A673 (cell line): ENCODE measurements around the gene KANSL1. TPM values are rescaled to one million over a fixed set of nuclear protein-coding genes. Genes with fewer than 3 reads are reported as not detected.

Source experiments
- BruUV-seq: library from RNA; stranded (reverse); fragments of 400-500 nt; replicated peaks from 2 replicates; lab custom pipeline; 2021; lab: Mats Ljungman, UMichigan
- CTCF ChIA-PET: fragments of 300-600 bp; sonication (Branson Sonifier 250); formaldehyde crosslinking; loops from one replicate; lab custom pipeline; 2022; ENCODE audit warnings: antibody characterized with exemption; lab: Charles Lee
- POLR2A ChIA-PET: fragments of 300-600 bp; sonication (Branson Sonifier 250); formaldehyde crosslinking; loops from one replicate; lab custom pipeline; 2022; ENCODE audit warnings: antibody characterized with exemption; ENCODE audit not compliant: low non-redundant PET; lab: Charles Lee
- DNase-seq: peaks from one replicate; pipeline ENCODE4 v3.0.0-alpha.2; 2015; ENCODE audit warnings: low spot score
- H3K27ac ChIP-seq: fragments of 200-600 bp; sonication (generic); 2 replicates; pipeline ENCODE4 v1.5.1; 2016; ENCODE audit warnings: mixed run types, low read depth, mild to moderate bottlenecking, mixed read lengths, antibody characterized with exemption, low read length; ENCODE audit not compliant: poor library complexity, severe bottlenecking
- H3K27me3 ChIP-seq: fragments of 200-600 bp; sonication (generic); replicated peaks from 2 replicates; pipeline ENCODE4 v1.6.1; 2017; ENCODE audit warnings: mixed run types, low read depth, mild to moderate bottlenecking, mixed read lengths, antibody characterized with exemption, low read length; ENCODE audit not compliant: insufficient read depth, poor library complexity
- H3K36me3 ChIP-seq: fragments of 200-600 bp; sonication (generic); 2 replicates; pipeline ENCODE4 v1.6.1; 2016; ENCODE audit warnings: mixed run types, mild to moderate bottlenecking, mixed read lengths, antibody characterized with exemption, low read length; ENCODE audit not compliant: insufficient read depth, poor library complexity, severe bottlenecking
- H3K4me1 ChIP-seq: fragments of 200-600 bp; sonication (generic); 2 replicates; pipeline ENCODE4 v1.6.1; 2017; ENCODE audit warnings: mixed run types, mild to moderate bottlenecking, mixed read lengths, antibody characterized with exemption, low read length; ENCODE audit not compliant: insufficient read depth, poor library complexity, severe bottlenecking
- H3K4me3 ChIP-seq: fragments of 200-600 bp; sonication (generic); 2 replicates; pipeline ENCODE4 v1.5.1; 2016; ENCODE audit warnings: low read depth, mixed run types, mild to moderate bottlenecking, mixed read lengths, low read length; ENCODE audit not compliant: poor library complexity, severe bottlenecking
- H3K9me3 ChIP-seq: fragments of 200-600 bp; sonication (generic); 2 replicates; pipeline ENCODE4 v1.6.1; 2016; ENCODE audit warnings: mixed run types, low read depth, mild to moderate bottlenecking, mixed read lengths, antibody characterized with exemption, low read length; ENCODE audit not compliant: poor library complexity, severe bottlenecking
- EZH2 ChIP-seq: fragments of 200-600 bp; sonication (generic); IDR thresholded peaks from 2 replicates; pipeline ENCODE4 v1.6.1; 2017; ENCODE audit warnings: borderline replicate concordance, low read depth, mild to moderate bottlenecking, mixed read lengths, antibody characterized with exemption, low read length; ENCODE audit not compliant: poor library complexity, severe bottlenecking
- intact Hi-C: fragments of 100-400 bp; cut with micrococcal nuclease; formaldehyde crosslinking; loops from one replicate; pipeline ENCODE4 v1.10.0; 2022; ENCODE audit not compliant: unreplicated experiment
- total RNA-seq: library from RNA; stranded (reverse); gene quantifications from 2 replicates; pipeline ENCODE4 v1.2.3, GENCODE V29; 2021
- TF ChIP-seq, protein P1 (sequence below): fragments of 300-800, 200-600 bp; sonication (generic); conservative IDR thresholded peaks from 2 replicates; pipeline ENCODE4 v1.5.1; 2017; ENCODE audit warnings: low read depth, mild to moderate bottlenecking, antibody characterized with exemption, low read length, moderate library complexity, mixed read lengths

The KANSL1 gene
- total RNA-seq, 1 experiment from 2014 or later = 64.9 TPM

DNA sequence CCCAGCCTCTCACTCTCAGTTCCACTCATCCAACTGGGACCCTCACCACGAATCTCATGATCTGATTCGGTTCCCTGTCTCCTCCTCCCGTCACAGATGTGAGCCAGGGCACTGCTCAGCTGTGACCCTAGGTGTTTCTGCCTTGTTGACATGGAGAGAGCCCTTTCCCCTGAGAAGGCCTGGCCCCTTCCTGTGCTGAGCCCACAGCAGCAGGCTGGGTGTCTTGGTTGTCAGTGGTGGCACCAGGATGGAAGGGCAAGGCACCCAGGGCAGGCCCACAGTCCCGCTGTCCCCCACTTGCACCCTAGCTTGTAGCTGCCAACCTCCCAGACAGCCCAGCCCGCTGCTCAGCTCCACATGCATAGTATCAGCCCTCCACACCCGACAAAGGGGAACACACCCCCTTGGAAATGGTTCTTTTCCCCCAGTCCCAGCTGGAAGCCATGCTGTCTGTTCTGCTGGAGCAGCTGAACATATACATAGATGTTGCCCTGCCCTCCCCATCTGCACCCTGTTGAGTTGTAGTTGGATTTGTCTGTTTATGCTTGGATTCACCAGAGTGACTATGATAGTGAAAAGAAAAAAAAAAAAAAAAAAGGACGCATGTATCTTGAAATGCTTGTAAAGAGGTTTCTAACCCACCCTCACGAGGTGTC, 167.6 kb downstream of the KANSL1 start:
- no peak for DNase-seq
- TF ChIP-seq EZH2 = no peak
- TF ChIP-seq, protein P1, sequence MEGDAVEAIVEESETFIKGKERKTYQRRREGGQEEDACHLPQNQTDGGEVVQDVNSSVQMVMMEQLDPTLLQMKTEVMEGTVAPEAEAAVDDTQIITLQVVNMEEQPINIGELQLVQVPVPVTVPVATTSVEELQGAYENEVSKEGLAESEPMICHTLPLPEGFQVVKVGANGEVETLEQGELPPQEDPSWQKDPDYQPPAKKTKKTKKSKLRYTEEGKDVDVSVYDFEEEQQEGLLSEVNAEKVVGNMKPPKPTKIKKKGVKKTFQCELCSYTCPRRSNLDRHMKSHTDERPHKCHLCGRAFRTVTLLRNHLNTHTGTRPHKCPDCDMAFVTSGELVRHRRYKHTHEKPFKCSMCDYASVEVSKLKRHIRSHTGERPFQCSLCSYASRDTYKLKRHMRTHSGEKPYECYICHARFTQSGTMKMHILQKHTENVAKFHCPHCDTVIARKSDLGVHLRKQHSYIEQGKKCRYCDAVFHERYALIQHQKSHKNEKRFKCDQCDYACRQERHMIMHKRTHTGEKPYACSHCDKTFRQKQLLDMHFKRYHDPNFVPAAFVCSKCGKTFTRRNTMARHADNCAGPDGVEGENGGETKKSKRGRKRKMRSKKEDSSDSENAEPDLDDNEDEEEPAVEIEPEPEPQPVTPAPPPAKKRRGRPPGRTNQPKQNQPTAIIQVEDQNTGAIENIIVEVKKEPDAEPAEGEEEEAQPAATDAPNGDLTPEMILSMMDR = no peak
- Histone ChIP-seq H3K27me3 (no peaks in the 10 kb centered on the region), H3K4me3 (no peak overlapping the region), H3K9me3 (no peaks in the 10 kb centered on the region), H3K36me3 (peaks cover 5% of the 10 kb centered on the region), H3K27ac (no peak overlapping the region), H3K4me1 (no peaks in the 10 kb centered on the region)
- no TSS peak for BruUV-seq
- intact Hi-C loops = no loop called here
- ChIA-PET CTCF (no interaction called here), POLR2A (no interaction called here)

DNA sequence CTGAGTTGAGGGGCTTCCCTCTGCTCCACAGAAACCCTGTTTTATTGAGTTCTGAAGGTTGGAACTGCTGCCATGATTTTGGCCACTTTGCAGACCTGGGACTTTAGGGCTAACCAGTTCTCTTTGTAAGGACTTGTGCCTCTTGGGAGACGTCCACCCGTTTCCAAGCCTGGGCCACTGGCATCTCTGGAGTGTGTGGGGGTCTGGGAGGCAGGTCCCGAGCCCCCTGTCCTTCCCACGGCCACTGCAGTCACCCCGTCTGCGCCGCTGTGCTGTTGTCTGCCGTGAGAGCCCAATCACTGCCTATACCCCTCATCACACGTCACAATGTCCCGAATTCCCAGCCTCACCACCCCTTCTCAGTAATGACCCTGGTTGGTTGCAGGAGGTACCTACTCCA, 168.2 kb downstream of the KANSL1 start:
- ChIA-PET CTCF (no interaction called here), POLR2A (no interaction called here)
- intact Hi-C loops = no loop called here

DNA sequence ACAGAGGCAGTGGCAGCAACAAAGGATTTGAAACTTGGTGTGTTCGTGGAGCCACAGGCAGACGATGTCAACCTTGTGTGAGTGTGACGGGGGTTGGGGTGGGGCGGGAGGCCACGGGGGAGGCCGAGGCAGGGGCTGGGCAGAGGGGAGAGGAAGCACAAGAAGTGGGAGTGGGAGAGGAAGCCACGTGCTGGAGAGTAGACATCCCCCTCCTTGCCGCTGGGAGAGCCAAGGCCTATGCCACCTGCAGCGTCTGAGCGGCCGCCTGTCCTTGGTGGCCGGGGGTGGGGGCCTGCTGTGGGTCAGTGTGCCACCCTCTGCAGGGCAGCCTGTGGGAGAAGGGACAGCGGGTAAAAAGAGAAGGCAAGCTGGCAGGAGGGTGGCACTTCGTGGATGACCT, 168.6 kb downstream of the KANSL1 start:
- no TSS peak for BruUV-seq
- Histone ChIP-seq H3K9me3 (no peaks in the 10 kb centered on the region), H3K27ac (no peak overlapping the region), H3K27me3 (no peaks in the 10 kb centered on the region), H3K4me1 (no peaks in the 10 kb centered on the region), H3K36me3 (no peaks in the 10 kb centered on the region), H3K4me3 (no peak overlapping the region)
- intact Hi-C loops = no loop called here
- DNase-seq = no peak
- CTCF ChIA-PET = no interaction called here
- POLR2A ChIA-PET = no interaction called here
- TF ChIP-seq, protein P1 = no peak

More for the DNA sequence above, 168.2 kb downstream of the KANSL1 start:
- no TSS peak for BruUV-seq
- no peak overlapping the region for H3K27ac ChIP-seq
- H3K27me3 ChIP-seq = no peaks in the 10 kb centered on the region
- no peak for TF ChIP-seq EZH2
- TF ChIP-seq, protein P1 = no peak
- no peaks in the 10 kb centered on the region for H3K36me3 ChIP-seq
- no peak overlapping the region for H3K4me3 ChIP-seq
- no peaks in the 10 kb centered on the region for H3K4me1 ChIP-seq
- no peak for DNase-seq
- H3K9me3 ChIP-seq = no peaks in the 10 kb centered on the region
